Fibroblast of skin of left quadriceps (primary cell): Measurements from ENCODE around the gene TANC2.

Experiments used
- DNase-seq, 2 experiments: peaks; one replicate each; pipeline ENCODE4 v3.0.0-alpha.2; 2013; ENCODE audit warnings: low read depth in 2 of 2

The TANC2 gene

GRCh38 chr17:62965686-62966425 is at the start of gene TANC2:
TSS of gene TANC2 (plus strand) at chr17:62966235. CDS start at chr17:63009560, 43,325 bp downstream.
- peak; percentile 65 to 66 for DNase-seq

- no peak for DNase-seq
Measured at GRCh38 chr17:62916684-62917571, 49.1 kb upstream of the TANC2 start.

- DNase-seq = no peak
Measured at GRCh38 chr17:62919388-62919787, 46.6 kb upstream of the TANC2 start.

DNA sequence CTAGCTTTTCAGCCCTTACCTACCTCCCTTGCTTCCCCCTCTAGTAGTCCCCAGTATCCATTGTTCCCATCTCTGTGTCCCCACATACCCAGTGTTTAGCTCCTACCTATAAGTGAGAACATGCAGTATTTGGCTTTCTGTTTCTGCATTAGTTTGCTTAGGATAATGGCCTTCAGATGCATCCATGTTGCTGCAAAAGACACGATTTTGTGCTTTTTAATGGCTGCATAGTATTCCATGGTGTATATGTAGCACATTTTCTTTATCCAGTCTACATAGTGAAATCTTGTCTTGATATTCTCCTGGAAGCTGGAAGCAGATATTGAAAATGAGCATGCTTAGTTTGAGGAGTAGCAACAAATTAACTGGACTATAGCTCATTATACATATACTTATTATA is 45.7 kb upstream of the TANC2 start:
- no peak for DNase-seq

DNA sequence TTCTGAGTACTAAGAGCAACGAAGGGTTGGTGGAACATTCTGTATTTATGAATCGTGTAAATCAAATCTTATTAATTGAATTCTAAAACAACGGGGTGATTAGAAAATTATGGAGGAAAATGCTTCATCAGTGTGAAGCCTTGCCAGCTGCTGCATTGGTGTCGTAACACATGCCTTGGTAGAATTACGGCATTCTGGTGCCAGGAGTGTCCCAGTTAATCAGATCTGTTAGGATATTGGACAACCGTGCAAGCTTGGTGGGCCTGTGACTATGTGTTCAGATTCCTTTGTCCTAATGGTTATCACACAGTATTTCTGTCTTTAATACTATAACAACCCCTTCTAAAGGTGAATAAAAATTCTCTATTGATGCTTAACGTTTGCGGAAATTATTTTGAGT is 44.2 kb upstream of the TANC2 start:
- DNase-seq = no peak

DNA sequence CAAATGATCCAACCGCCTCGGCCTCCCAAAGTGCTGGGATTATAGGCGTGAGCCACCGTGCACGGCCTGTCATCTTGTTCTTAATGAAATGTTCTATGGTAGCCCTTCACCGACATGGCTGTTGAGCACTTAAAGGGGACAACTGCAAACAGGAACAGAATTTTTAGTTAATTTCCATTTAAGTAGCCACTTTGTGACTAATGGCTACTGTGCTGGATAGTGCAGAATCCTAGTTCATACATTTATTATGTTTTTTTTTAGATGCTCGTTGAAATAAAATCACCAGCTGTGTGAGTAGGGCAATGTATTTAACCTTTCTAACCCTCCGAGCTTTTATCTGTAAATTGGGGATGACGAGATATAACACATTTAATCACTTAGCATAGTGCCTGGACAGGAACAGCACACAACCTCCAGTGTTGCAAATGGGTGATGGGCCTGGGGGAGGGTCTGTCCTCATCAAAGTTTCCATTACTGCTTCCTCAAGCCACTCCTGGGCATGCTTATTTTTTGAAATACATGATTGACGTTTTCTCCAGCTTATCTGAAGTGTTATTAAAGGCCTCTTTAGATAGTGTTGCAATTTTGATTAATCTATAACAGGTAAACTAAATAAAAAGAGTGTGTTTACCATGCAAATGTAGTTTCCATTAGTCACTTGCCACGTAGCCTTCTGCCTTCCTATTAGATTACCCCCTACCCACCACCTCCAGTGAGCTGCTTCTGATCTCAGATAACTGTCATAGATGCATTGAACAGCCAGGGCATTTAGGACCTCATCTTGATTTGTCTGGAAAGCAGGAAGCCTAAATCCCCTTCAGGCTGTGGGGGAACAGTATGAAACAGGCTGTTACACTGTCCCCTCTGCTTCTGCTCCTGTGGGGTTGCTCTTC is 42.5 kb upstream of the TANC2 start:
- DNase-seq = no peak

DNA sequence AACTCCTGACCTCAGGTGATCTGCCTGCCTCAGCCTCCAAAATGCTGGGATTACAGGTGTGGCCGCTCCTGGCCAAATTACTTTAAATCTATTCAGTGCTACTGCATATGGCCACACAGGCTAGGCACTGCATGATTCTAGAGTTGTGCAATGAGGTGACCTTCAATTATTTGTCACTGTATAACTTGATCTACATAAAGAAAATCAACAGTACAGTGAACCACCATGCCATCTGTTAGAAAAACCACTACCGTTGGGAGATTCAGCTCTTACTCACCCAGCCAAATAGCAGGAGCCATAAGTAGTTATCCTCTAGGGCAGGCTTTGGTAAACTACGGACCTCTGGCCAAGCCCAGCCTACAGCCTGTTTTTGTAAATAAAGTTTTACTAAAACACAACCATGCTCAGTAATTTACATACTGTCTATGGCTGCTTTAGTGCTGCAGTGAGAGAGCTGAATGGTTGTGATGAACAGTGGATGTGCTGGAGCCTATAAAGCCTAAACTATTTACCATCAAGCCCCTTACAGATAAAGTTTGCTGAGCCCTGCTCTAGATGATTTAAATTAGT is 40.7 kb upstream of the TANC2 start:
- no peak for DNase-seq

DNA sequence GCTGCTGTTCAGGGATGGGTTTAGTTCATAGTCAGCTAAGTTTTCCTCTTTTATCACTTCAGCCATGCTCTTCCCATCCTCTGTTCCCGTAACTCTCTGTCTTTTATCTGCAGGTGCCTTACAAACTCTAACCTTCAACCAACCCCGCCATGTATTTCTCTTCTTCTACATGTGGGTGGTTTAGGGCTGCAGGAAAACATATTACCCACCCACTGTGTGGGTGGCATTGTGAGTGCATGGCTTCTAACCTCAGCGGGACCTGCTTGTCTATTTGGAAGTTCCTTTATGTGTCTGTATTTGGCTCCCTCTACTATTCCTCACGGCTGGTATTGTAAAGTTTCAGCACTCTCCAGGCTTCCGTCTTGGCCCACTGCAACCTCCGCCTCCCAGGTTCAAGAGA is 39.0 kb upstream of the TANC2 start:
- no peak for DNase-seq

- DNase-seq = no peak
Measured at GRCh38 chr17:62929320-62929719, 36.7 kb upstream of the TANC2 start.

GRCh38 chr17:62931101-62931500 is 34.9 kb upstream of the TANC2 start:
- no peak for DNase-seq

DNA sequence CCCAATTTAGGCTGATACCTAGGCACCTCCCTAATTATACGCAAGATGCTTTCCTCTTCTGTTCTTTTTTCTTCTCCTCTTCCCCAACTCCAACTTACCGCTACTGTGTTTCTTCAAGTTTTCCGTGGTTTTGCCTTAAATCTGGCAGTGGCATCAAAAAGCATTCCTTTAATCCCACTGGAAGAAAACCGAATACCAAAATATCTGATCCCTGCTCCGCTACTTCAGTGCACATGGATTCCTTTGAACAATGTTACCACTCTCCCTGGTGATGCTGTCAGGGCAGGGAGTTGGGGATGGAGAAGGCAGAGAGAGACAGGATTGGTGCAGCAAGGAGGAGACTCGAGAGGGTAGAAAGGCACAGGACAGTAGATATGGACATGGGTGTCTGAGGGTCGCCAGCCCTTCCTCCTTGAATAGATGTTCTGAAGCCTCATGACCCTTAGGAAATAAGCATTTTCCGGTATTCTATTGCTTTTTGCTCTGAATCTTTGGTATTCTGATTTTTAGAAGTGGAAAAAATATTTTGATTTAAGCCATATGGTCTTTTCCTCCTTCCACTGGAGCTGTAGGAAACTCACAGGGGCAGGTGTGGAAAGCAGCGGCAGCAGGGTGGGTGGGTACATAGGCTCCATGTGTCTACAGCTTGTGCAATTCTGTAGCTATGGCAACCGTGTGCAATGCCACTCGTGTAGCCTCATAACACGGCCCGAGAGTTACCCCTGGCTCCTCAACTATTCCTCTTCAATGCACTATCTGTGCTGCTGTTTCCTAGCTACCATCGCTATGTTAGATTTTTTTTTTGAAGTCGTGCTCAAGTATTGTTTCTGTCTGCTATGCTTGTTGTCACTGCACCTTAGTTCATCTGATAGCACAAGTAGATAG is 32.3 kb upstream of the TANC2 start:
- DNase-seq = no peak

- no peak for DNase-seq
Measured at GRCh38 chr17:62935098-62935497, 30.9 kb upstream of the TANC2 start.

GRCh38 chr17:62935523-62935922 is 30.5 kb upstream of the TANC2 start:
- no peak for DNase-seq

GRCh38 chr17:62937606-62938005 is 28.4 kb upstream of the TANC2 start:
- no peak for DNase-seq

- no peak for DNase-seq
Measured at GRCh38 chr17:62941358-62941991, 24.6 kb upstream of the TANC2 start.

- DNase-seq = no peak
Measured at GRCh38 chr17:62948370-62948769, 17.7 kb upstream of the TANC2 start.

DNA sequence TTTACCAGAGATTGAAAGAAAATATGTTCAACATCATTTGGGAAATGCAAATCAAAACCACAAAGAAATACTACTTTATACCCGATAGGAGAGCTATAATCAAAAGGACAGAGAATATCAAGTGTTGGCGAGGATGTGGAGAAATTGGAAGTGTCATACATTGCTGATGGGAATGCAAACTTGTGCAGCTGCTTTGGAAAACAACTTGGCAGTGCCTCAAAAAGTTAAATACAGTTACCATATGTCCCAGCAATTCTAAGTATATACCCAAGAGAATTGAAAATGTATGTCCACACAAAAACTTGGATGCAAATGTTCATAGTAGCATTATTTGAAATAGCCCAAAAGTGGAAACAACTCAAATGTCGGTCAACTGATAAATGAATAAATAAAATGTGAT is 17.0 kb upstream of the TANC2 start:
- no peak for DNase-seq

DNA sequence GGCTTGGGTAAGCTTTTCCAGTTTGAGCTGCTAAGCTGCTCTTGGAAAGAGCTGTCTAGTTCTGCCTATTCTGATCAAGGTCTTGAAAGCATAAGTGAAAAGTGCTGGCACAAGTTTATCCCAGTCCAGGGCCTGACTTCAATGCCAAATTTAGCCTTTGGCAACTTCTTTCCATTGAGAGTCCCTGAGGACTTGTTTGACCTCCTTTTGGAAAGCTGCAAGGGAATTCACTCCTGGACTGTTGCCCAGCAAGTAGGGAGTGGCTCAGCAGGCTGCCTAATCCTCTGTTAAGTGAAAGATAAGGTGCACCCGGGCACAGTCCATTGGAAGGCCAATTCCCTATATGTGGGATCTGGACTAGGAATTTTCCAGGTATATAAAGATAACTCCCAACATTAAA is 16.0 kb upstream of the TANC2 start:
- DNase-seq = peak; percentile 48 to 53

DNA sequence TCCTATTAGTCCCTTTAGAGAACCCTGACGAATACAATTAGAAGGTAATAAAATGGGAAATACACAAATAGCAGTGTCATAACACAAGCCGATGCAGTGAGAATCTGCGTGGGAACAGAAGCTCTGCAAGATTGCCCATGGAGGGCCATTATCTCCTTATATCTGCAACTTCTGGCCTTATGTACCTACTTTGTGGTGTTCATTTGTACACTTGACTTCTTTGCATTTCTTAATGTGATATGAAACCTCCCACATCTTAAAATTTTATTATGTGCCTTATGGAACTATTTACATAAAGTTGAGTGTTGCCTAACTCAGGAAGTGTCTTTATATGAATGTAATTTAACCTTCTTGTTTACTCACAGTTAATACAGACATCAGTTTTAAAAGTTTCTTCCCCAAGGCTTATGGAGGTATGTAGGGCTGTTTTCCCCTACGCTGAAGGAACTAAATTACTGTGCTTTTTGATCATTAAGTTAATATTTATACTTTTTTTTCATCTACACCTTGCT is 10.1 kb upstream of the TANC2 start:
- DNase-seq = no peak

GRCh38 chr17:62963296-62963695 is 2.7 kb upstream of the TANC2 start:
- peak in 1 of 2 experiments; percentile 24 for DNase-seq
